AG20443 (cell line): Measurements from ENCODE around the gene RAMP3.
"Not testable (repeated sequence)": the region's sequence is repeated elsewhere in the genome, so short reads cannot be mapped to it uniquely, and the experiment has no call there.

Experiments used
- DNase-seq: peaks from one replicate; pipeline ENCODE4 v3.0.0; 2012; ENCODE audit warnings: low spot score, mixed read lengths

The RAMP3 gene, protein sequence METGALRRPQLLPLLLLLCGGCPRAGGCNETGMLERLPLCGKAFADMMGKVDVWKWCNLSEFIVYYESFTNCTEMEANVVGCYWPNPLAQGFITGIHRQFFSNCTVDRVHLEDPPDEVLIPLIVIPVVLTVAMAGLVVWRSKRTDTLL

GRCh38 chr7:45157653-45158401 is at the start of gene RAMP3:
Gene RAMP3, plus strand, starts transcription at chr7:45157791. Its CDS starts 38 bp downstream, at chr7:45157829.
- no peak for DNase-seq

DNA sequence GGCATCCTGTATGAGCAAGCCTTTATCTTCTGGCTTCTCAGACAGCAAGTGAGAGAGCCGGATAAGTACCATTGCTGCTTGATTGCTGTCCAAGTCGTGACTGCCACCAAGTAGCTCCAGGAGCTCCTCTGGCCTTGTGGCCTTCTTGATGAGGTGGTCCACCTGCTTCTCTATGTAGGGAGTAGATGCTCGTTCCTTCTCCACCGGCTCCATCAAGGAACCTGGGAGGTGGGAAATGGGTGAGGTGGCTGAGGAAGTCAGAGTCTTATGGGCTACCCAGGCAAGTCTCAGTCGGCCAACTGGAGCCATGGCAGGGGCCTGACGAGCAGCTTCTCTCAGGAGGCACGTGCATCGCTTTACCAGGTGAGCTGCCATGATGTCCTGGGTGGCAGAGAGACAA is 48.7 kb upstream of the RAMP3 start:
- no peak for DNase-seq

DNA sequence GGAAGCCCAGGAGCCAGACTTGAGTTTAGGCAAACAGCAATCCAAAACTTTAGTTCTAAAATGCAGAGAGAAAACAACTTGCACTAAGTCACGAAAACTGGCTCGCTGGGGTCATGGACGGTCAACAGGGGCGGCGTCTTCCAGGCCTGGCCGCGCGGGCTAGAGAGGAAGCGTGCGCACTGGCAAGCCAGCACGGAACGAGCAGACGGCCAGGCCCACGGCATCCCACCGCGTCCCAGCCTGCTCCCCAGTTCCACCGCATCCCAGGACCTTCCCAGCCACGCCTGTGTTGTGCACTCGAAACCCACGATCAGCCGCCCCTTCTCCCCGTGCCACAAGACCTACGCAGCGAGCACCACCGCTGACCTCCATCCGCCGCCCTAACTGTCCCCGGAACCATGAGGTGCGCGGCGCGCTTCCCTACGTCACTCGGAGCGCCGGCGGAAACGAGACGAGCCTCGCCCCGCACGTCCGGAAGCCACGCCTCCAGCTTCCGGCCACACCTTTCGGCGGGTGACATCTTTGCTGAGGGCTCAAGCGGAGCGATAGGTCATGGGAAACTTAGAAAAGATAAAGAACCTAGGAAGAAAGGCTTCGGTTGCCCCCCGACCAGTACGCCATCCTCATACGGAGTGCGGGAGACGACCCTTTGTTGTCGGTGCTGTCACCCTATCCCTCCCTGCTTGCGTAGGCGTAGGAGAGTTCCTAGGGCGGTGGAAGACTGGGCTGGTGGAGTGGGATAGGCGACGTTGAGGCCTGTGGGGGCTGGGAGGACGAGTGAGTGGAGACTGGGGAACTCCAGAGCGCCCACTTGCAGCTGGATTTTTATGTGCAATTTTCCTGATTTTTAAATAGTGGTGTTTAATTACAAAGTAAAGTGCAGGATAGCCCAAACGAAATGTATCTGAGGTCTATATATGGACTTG is 46.0 kb upstream of the RAMP3 start, which contains the start of gene TBRG4:
Gene TBRG4 (minus strand): TSS at position 400 of the 926 bp plus-strand sequence. CDS start 2,460 bp downstream, outside the sequence.
- peak; percentile 97 for DNase-seq

GRCh38 chr7:45112648-45113047 is 44.9 kb upstream of the RAMP3 start:
- no peak for DNase-seq

- not testable (repeated sequence) for DNase-seq
Measured at GRCh38 chr7:45114257-45114656, 43.3 kb upstream of the RAMP3 start.

DNA sequence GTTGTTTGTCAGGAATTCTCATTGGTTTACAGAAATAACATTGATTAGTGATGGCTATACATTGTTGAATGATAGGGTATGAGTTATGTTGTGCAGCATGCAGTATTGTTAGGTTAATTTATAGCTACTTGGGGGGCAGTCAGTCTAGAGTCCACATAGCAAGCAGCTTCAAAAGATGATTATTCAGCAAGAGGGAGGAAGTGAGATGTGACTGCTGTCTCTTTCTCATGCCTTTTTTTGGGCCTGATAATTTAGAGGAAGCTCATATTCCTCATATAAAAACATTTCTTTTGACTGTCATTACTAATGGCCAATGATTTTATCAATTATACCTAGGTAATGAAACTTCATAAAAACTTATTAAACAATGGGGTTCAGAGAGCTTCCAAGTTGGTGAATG is 42.7 kb upstream of the RAMP3 start:
- no peak for DNase-seq

- no peak for DNase-seq
Measured at GRCh38 chr7:45116048-45116447, 41.5 kb upstream of the RAMP3 start.

DNA sequence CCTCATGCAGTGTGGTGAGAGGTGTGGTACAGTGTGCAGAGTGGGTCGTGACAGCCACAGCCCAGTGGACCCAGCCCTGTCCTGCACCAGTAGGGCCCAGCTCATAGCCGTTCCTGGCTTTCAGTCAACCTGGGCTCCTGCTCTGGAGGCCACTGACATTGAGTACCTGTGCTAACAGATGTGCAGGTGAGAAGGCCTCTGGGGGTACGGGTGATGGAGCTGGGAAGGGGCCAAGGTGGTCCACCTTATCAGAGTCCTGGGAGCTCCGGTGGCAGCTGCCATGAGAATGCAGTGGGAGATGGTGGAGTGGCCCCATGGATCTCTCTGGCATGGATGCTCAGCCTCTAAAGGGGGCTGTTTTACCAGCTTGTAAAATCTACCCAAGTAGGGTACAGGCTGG is 40.0 kb upstream of the RAMP3 start:
- no peak for DNase-seq

- DNase-seq: no peak
Measured at GRCh38 chr7:45118292-45118691, 39.3 kb upstream of the RAMP3 start.

GRCh38 chr7:45118889-45119331 is 38.7 kb upstream of the RAMP3 start:
- no peak for DNase-seq

DNA sequence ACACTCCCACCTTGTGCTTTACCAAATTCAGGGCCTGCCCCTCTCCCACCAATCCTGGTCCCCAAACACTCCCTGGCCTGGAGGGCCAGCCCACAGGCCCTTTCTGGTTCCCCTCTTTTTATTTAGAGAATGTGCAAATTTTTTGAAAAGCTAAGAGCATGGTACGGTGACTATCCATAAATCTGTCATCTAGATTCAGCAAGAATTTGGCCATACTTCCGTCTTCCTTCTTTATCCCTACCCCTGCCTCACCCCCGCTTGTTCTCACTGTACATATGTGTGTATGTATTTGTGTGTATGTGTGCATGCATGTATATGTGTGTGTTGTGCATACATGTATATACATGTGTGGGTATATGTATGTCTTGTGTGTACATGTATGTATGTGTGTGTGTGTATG is 38.0 kb upstream of the RAMP3 start:
- DNase-seq: no peak

GRCh38 chr7:45122975-45123860 is 34.4 kb upstream of the RAMP3 start:
- DNase-seq: no peak

DNA sequence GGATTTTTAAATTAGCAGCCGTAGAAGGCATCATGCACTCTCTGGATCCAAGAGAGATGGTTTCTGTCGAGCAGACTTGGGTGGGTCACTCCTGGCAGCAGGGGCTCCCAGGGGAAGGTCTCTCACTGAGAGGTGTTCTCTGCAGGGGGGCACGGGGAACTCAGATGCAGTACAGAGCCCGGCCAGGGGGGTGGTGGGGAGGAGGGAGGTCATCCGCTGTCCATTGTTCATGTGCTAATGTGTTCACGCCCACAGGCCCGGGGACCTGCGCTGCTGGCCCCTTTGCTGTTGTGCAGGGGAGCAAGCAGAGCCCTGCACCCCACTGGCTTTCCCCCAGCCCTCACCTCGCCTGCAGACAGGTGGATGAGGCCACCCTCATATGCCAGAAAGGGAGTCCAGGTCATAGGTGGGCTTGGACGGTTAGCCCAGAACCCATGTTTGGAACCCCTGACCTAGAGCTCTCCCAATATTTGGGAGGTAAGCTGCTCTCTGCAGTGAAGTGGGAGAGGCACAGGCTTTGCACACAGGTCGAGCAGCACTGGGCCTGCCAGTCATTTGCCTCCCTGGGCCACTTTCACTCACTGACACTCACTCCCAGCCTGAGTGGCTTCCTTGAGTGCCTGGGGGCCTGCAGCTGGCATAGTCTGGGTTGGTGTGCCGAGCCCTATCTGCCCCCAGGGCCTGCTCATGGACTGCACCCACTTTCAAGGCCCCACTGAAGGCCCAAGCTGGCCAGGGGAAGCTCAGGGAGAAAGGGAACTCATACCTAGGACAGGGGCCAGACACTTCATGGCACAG is 33.5 kb upstream of the RAMP3 start:
- DNase-seq: no peak

- no peak for DNase-seq
Measured at GRCh38 chr7:45125193-45125904, 32.2 kb upstream of the RAMP3 start.

DNA sequence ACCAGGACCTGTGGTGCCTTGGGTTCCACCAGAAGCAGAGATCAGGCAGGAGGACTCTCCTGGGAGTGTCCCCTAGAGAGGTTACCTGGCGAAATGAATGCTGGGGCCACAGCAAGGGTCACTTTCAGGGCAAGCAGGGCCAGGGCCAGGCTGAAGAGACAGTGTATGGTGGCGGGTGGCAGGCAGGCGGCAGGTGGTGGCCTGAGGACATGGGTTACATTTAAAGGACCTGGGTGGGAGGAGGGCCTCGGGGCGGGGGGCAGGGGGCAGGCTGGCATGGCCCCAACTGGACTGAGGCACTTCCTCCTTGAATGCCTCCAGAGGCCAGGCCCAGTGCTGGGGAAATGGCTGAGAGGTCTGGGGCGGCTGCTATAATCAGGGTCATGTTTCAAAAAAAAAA is 31.4 kb upstream of the RAMP3 start:
- no peak for DNase-seq

DNA sequence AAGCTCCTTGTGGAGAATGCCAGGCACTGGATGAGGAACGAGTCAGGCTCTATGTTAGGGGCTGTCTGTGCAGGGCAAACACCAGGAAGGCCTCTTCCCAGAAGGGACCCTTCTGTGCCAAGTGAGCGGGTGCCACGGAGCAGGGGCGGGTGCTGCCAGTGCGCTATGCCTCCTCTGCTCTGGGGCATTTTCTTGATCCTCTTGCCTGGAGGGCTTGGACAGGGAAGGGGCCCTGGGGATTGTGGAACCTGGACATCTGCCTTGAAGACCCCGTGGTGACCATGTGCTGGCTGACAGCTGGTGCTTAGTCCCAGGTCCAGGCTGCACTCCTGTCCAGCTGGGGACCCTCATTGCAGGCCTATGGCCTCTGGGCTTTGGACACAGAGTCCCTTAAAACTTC is 30.7 kb upstream of the RAMP3 start:
- no peak for DNase-seq

DNA sequence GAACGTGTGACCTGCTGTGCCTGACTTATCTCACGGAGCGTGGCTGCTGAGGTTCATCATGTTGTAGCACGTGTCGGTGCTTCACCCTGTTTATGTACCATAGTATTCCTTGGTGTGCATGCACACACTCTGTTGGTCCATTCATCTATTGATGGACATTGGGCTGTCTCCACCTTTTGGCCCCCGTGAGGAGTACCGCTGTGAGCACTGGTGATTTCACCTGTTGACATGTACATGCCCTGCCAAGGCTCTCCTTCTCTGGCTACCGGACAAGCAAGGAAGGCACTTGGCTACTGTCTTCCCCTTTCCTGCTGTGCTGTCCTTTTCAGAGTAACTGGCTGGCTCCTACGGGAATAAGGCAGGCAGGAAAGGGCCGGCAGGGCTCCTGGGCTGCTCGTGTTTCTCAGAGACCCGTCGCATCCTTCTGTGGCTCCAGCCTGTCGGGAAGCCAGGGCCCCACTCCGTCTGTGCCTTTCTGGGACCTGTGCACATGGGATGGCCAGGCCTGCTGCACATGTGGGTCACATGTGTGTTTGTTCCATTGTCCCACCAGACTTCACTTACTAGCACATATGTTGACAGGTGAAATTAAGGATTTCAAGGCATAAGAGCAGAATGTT is 28.3 kb upstream of the RAMP3 start:
- no peak for DNase-seq

GRCh38 chr7:45129906-45130305 is 27.7 kb upstream of the RAMP3 start:
- no peak for DNase-seq

DNA sequence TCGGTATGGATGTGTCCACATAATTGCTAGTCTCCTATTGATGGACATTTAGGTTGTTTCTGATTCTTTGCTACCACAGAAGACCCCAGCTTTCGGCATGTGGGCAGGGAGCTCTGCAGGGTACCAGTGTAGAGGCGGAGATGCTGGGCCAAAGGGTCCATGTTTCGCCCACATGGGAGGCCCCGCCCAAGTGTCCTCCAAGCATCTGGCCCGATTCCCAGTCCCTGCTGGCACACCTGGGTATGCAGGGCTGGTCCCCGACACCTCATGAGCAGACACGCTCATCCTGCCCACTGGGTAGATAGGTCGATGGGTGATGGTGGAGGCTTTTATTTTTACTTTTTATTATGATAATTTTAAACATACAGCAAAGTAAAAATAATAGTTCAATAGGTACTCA is 26.7 kb upstream of the RAMP3 start:
- DNase-seq: no peak

GRCh38 chr7:45131891-45132290 is 25.7 kb upstream of the RAMP3 start:
- no peak for DNase-seq
